GM21367 (cell line): ENCODE data around the gene SPATA31C1.
"Not testable (repeated sequence)": the region's sequence is repeated elsewhere in the genome, so short reads cannot be mapped to it uniquely, and the experiment has no call there.

Experiments
- ATAC-seq: cut with Tn5 transposase; IDR thresholded peaks from one replicate; pipeline ENCODE4 v1.9.1; 2021; ENCODE audit not compliant: unreplicated experiment

SPATA31C1 gene

GRCh38 chr9:87934444-87934843, 16.7 kb downstream of the SPATA31C1 start:
- not testable (repeated sequence) for ATAC-seq

- ATAC-seq, result not testable (repeated sequence)
Measured at GRCh38 chr9:87937352-87937751, 19.6 kb downstream of the SPATA31C1 start.

- not testable (repeated sequence) for ATAC-seq
Measured at GRCh38 chr9:87937918-87938317, 20.2 kb downstream of the SPATA31C1 start.

GRCh38 chr9:87938336-87938735, 20.6 kb downstream of the SPATA31C1 start:
- ATAC-seq, result not testable (repeated sequence)

- not testable (repeated sequence) for ATAC-seq
Measured at GRCh38 chr9:87939096-87939495, 21.3 kb downstream of the SPATA31C1 start.

GRCh38 chr9:87944096-87944495, 26.3 kb downstream of the SPATA31C1 start:
- ATAC-seq, result no peak

GRCh38 chr9:87944682-87945081, 26.9 kb downstream of the SPATA31C1 start:
- ATAC-seq, result no peak

- ATAC-seq, result no peak
Measured at GRCh38 chr9:87950296-87950695, 32.5 kb downstream of the SPATA31C1 start.

GRCh38 chr9:87950765-87951488, 33.2 kb downstream of the SPATA31C1 start:
- ATAC-seq, result no peak

- no peak for ATAC-seq
Measured at GRCh38 chr9:87954230-87954629, 36.5 kb downstream of the SPATA31C1 start.

GRCh38 chr9:87957839-87958238, 40.1 kb downstream of the SPATA31C1 start:
- ATAC-seq, result no peak

GRCh38 chr9:87958591-87958990, 40.8 kb downstream of the SPATA31C1 start:
- no peak for ATAC-seq

GRCh38 chr9:87959916-87960581, 42.3 kb downstream of the SPATA31C1 start:
- no peak for ATAC-seq

- no peak for ATAC-seq
Measured at GRCh38 chr9:87963770-87964169, 46.0 kb downstream of the SPATA31C1 start.

GRCh38 chr9:87964826-87965225, 47.1 kb downstream of the SPATA31C1 start:
- ATAC-seq, result no peak

- ATAC-seq, result no peak
Measured at GRCh38 chr9:87968155-87968554, 50.4 kb downstream of the SPATA31C1 start.

GRCh38 chr9:87970602-87971001, 52.8 kb downstream of the SPATA31C1 start:
- ATAC-seq, result no peak

- ATAC-seq, result no peak
Measured at GRCh38 chr9:87973122-87973521, 55.4 kb downstream of the SPATA31C1 start.
